H1 (cell line): ENCODE results near the gene MRPL55. TPM values are rescaled to one million over a fixed set of nuclear protein-coding genes. Genes with fewer than 3 reads are reported as not detected.

Experiments used
- ASH2L ChIP-seq: fragments of 200-600, 300-600 bp; sonication (generic); IDR thresholded peaks from one replicate; pipeline ENCODE4 v1.7.1; 2017; ENCODE audit warnings: low read length
- BACH1 ChIP-seq: IDR thresholded peaks from 2 replicates; pipeline ENCODE4 v1.6.1; 2012; ENCODE audit warnings: low read length, improper control_type of control experiment
- CBX8 ChIP-seq: fragments of 300-800, 300-1000 bp; sonication (generic); IDR thresholded peaks from 2 replicates; pipeline ENCODE4 v1.7.1; 2016; ENCODE audit warnings: low read depth, low read length, borderline replicate concordance
- CEBPB ChIP-seq: IDR thresholded peaks from 2 replicates; pipeline ENCODE4 v1.6.1; 2012; ENCODE audit warnings: low read depth, low read length
- CHD1 ChIP-seq: IDR thresholded peaks from 2 replicates; pipeline ENCODE4 v1.6.1; 2012; ENCODE audit warnings: low read depth, low read length, improper control_type of control experiment
- CREB1 ChIP-seq: IDR thresholded peaks from 2 replicates; pipeline ENCODE4 v1.6.1; 2012; ENCODE audit warnings: inconsistent platforms
- CTBP2 ChIP-seq: IDR thresholded peaks from 2 replicates; pipeline ENCODE4 v1.7.0; 2011; ENCODE audit warnings: borderline replicate concordance, mild to moderate bottlenecking, moderate library complexity, mixed read lengths, low read length; ENCODE audit not compliant: insufficient read depth, insufficient read length
- E2F6 ChIP-seq: IDR thresholded peaks from 2 replicates; pipeline ENCODE4 v1.6.1; 2012; ENCODE audit warnings: inconsistent platforms
- GTF2F1 ChIP-seq: IDR thresholded peaks from 2 replicates; pipeline ENCODE4 v1.6.1; 2012; ENCODE audit warnings: low read depth, low read length, improper control_type of control experiment, borderline replicate concordance
- JUN ChIP-seq: IDR thresholded peaks from 2 replicates; pipeline ENCODE4 v1.6.1; 2011; ENCODE audit warnings: low read depth, mild to moderate bottlenecking, improper control_type of control experiment, low read length
- KDM1A ChIP-seq: fragments of 200-600, 300-600 bp; sonication (generic); IDR thresholded peaks from 2 replicates; pipeline ENCODE4 v1.7.1; 2016; ENCODE audit warnings: mild to moderate bottlenecking, low read length, borderline replicate concordance
- POLR2A ChIP-seq, 2 experiments: IDR thresholded peaks; 1 replicate in 1 of 2; 2 replicates in 1 of 2; pipeline ENCODE4 v1.6.1; 2011; ENCODE audit warnings: low read depth in 2 of 2, low read length in 2 of 2, mild to moderate bottlenecking in 2 of 2; ENCODE audit errors: control extremely low read depth in 1 of 2
- RBBP5 ChIP-seq: IDR thresholded peaks from 2 replicates; pipeline ENCODE4 v1.7.1; 2012; ENCODE audit warnings: low read depth, mild to moderate bottlenecking, inconsistent platforms, low read length, moderate library complexity, borderline replicate concordance
- RFX5 ChIP-seq: IDR thresholded peaks from 2 replicates; pipeline ENCODE4 v1.6.1; 2011; ENCODE audit warnings: low read depth, low read length, improper control_type of control experiment, borderline replicate concordance
- SAP30 ChIP-seq: fragments of 300-600 bp; sonication (generic); IDR thresholded peaks from 2 replicates; pipeline ENCODE4 v1.7.1; 2012; ENCODE audit warnings: low read length, moderate library complexity, mild to moderate bottlenecking, inconsistent platforms; ENCODE audit not compliant: insufficient read depth, insufficient replicate concordance
- SP1 ChIP-seq: IDR thresholded peaks from 2 replicates; pipeline ENCODE4 v1.6.1; 2011; ENCODE audit warnings: low read depth, low read length
- SP2 ChIP-seq: IDR thresholded peaks from 2 replicates; pipeline ENCODE4 v1.6.1; 2012; ENCODE audit warnings: mild to moderate bottlenecking, low read length, inconsistent platforms
- TAF1 ChIP-seq: IDR thresholded peaks from 2 replicates; pipeline ENCODE4 v1.6.1; 2011; ENCODE audit warnings: mild to moderate bottlenecking, low read depth, low read length
- TAF7 ChIP-seq: optimal IDR thresholded peaks from 2 replicates; pipeline ENCODE3; 2011; ENCODE audit warnings: low read depth, mild to moderate bottlenecking, inconsistent platforms, low read length, moderate library complexity, borderline replicate concordance
- TEAD4 ChIP-seq: IDR thresholded peaks from 2 replicates; pipeline ENCODE4 v1.6.1; 2012; ENCODE audit warnings: low read depth, low read length, inconsistent platforms, mixed read lengths
- polyA plus RNA-seq, 7 experiments: library from polyadenylated mRNA; depleted of rRNA in 3 of 7; stranded (reverse) in 5 of 7; unstranded in 2 of 7; fragments of >200 nt in 5 of 7; fragments of 200-250 nt in 2 of 7; gene quantifications; 1 replicate in 5 of 7; 2 replicates in 1 of 7; 4 replicates in 1 of 7; pipeline versions ENCODE4 v1.2.1 to v1.2.3, GENCODE V29; 2011 to 2013; ENCODE audit warnings: missing spikeins in 2 of 7, mixed read lengths in 2 of 7
- total RNA-seq: library from RNA; stranded (reverse); fragmentation: NEBNext Ultra II Directional; extraction: Animal tissue kit (Norgen Biotek cat#: 25700); gene quantifications from 2 replicates; pipeline ENCODE4 v1.2.1, GENCODE V29; 2021
- TF ChIP-seq, protein P1 (sequence below), 3 experiments: IDR thresholded peaks; 1 replicate in 2 of 3; 2 replicates in 1 of 3; pipeline versions ENCODE4 v1.5.1 to v1.6.1; 2011; ENCODE audit warnings: low read length in 3 of 3, mild to moderate bottlenecking in 3 of 3, inconsistent platforms in 2 of 3, low read depth in 1 of 3, moderate library complexity in 1 of 3; ENCODE audit not compliant: insufficient read depth in 1 of 3; ENCODE audit errors: control extremely low read depth in 1 of 3

Gene MRPL55
- total and polyA plus RNA-seq, 2 of the 8 experiments (the other 6 are each of a cell fraction or from before 2014, with no cell fraction given), result 59.0 to 244 TPM

DNA sequence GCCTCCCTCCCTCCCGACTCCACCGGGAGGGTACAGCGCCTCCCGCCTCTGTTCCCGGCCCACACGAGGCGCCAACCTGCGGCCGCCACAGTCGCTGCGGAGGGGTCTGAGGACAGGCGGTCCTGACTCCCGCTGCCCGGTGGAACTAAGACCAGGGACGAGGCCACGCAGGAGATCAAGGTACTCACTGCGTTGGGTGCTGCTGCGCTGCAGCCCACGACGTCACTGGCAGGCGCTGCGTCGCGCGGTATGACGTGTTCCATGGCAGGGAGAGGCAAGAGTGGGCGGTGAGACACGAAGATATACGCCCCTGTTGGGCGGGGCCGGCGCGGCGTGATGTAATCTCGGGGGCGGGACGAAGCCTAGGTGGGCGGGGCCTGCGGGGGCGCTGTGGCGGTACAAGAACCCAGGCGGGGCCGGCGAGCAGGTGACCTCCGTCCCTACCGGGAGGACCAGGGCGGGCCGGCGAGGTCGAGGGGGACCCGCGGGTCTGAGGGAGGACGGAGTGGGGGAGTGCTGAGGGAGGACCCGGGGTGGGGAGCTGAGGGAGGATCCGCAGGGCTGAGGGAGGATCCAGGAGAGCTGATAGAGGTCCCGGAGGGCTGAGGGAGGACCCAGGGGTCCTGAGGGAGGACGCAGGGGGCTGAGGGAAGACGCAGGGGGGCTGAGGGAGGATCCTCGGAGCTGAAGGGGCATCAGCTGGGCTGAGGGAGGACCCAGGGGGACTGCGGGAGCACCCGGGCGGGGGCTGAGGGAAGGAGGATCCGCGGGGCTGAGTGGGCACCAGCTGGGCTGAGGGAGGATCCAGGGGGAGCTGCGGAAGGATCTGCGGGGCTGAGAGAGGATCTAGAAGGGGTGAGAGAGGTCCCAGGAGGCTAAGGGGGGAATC, at the start of gene MRPL55 (continued):
- TF ChIP-seq BACH1, result no peak
- TF ChIP-seq TAF7, result peak; percentile 65
- TF ChIP-seq SP1, result peak; percentile 84; the same call in 1 of the 2 replicates
- peak; percentile 92 for TF ChIP-seq ASH2L
- 0 out of 2 replicates have a peak, but pooled peaks have one; percentile 65 for TF ChIP-seq RBBP5
- 0 out of 2 replicates have a peak, but pooled peaks have one; percentile 1 for TF ChIP-seq JUN
- no peak for TF ChIP-seq SP2
- no peak for TF ChIP-seq SAP30
- TF ChIP-seq KDM1A, result peak; percentile 67; the same call in 1 of the 2 replicates
- peak; percentile 66 for TF ChIP-seq E2F6
- TF ChIP-seq TAF1, result peak; percentile 84
- peak; percentile 100 for TF ChIP-seq CREB1
- TF ChIP-seq, protein P1, sequence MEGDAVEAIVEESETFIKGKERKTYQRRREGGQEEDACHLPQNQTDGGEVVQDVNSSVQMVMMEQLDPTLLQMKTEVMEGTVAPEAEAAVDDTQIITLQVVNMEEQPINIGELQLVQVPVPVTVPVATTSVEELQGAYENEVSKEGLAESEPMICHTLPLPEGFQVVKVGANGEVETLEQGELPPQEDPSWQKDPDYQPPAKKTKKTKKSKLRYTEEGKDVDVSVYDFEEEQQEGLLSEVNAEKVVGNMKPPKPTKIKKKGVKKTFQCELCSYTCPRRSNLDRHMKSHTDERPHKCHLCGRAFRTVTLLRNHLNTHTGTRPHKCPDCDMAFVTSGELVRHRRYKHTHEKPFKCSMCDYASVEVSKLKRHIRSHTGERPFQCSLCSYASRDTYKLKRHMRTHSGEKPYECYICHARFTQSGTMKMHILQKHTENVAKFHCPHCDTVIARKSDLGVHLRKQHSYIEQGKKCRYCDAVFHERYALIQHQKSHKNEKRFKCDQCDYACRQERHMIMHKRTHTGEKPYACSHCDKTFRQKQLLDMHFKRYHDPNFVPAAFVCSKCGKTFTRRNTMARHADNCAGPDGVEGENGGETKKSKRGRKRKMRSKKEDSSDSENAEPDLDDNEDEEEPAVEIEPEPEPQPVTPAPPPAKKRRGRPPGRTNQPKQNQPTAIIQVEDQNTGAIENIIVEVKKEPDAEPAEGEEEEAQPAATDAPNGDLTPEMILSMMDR (IDR thresholded peaks at IDR 0.05; ENCODE audit: control extremely low read depth in 1 of 3, insufficient read depth in 1 of 3, low read depth in 1 of 3, low read length in 3 of 3), result no peak
- peak; percentile 84 for TF ChIP-seq CEBPB
- TF ChIP-seq CHD1, result no peak
- TF ChIP-seq GTF2F1, result no peak
- no peak; the same call in 1 of the 2 replicates for TF ChIP-seq TEAD4
- peak in 1 of 2 experiments; percentile 86; a peak in 2 of 3 replicates for TF ChIP-seq POLR2A (IDR thresholded peaks at IDR 0.05; ENCODE audit: control extremely low read depth in 1 of 2, low read depth in 2 of 2, low read length in 2 of 2)
- no peak for TF ChIP-seq CBX8
- TF ChIP-seq RFX5, result no peak
- TF ChIP-seq CTBP2, result no peak
